ENCODE data around the gene IYD.

DNA sequence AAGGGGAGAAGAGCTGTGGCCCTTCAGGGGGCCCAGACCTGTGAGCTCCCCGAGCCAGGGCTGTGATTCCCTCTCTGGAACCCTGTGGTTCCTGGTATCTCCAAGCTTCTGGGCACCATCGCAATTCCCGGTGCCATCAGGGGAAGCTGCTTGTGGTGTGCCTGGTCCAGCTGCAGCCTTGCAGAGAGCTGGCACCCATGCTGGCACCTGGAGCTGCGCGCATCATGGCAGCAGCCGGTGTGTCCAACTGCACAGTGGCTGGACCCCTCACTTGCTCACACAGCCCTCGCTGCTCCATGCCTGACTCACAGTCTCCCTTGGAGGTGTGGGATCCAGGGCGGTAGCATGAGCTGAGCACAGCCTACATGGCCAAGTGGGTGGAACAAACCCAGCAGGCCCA is 56.7 kb downstream of the IYD start:
- TF ChIP-seq, protein P1, sequence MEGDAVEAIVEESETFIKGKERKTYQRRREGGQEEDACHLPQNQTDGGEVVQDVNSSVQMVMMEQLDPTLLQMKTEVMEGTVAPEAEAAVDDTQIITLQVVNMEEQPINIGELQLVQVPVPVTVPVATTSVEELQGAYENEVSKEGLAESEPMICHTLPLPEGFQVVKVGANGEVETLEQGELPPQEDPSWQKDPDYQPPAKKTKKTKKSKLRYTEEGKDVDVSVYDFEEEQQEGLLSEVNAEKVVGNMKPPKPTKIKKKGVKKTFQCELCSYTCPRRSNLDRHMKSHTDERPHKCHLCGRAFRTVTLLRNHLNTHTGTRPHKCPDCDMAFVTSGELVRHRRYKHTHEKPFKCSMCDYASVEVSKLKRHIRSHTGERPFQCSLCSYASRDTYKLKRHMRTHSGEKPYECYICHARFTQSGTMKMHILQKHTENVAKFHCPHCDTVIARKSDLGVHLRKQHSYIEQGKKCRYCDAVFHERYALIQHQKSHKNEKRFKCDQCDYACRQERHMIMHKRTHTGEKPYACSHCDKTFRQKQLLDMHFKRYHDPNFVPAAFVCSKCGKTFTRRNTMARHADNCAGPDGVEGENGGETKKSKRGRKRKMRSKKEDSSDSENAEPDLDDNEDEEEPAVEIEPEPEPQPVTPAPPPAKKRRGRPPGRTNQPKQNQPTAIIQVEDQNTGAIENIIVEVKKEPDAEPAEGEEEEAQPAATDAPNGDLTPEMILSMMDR (conservative IDR thresholded peaks at IDR 0.05; ENCODE audit: low read length): no peak
- TF ChIP-seq EZH2phosphoT487 (IDR thresholded peaks at IDR 0.05; ENCODE audit: borderline replicate concordance): no peak

Data from Loucy (cell line).